WTC11 (cell line): ENCODE data around the gene SEC22C. TPM values are rescaled to one million over a fixed set of nuclear protein-coding genes. Genes with fewer than 3 reads are reported as not detected.

Source experiments
- ARID4B ChIP-seq: sonication (generic); formaldehyde crosslinking; IDR thresholded peaks from 2 replicates; pipeline ENCODE4 v1.8.0; 2023; ENCODE audit warnings: missing genetic modification reagents, mild to moderate bottlenecking, borderline replicate concordance
- ATF1 ChIP-seq: sonication (generic); formaldehyde crosslinking; IDR thresholded peaks from 2 replicates; pipeline ENCODE4 v1.8.1; 2023; ENCODE audit warnings: mild to moderate bottlenecking, moderate library complexity, missing genetic modification reagents
- ETV6 ChIP-seq: sonication (generic); formaldehyde crosslinking; IDR thresholded peaks from 2 replicates; pipeline ENCODE4 v1.8.1; 2022; ENCODE audit warnings: mild to moderate bottlenecking, missing genetic modification reagents
- FOXK1 ChIP-seq: sonication (generic); formaldehyde crosslinking; IDR thresholded peaks from 2 replicates; pipeline ENCODE4 v1.8.0; 2022; ENCODE audit warnings: mild to moderate bottlenecking, moderate library complexity, missing genetic modification reagents
- GABPB1 ChIP-seq: sonication (generic); formaldehyde crosslinking; IDR thresholded peaks from 2 replicates; pipeline ENCODE4 v1.8.1; 2023; ENCODE audit warnings: mild to moderate bottlenecking, missing genetic modification reagents
- IRF2 ChIP-seq: sonication (generic); formaldehyde crosslinking; IDR thresholded peaks from 2 replicates; pipeline ENCODE4 v1.8.0; 2022; ENCODE audit warnings: low read depth, missing genetic modification reagents, borderline replicate concordance
- MAX ChIP-seq: sonication (generic); formaldehyde crosslinking; IDR thresholded peaks from 2 replicates; pipeline ENCODE4 v1.8.0; 2022; ENCODE audit warnings: mild to moderate bottlenecking, missing genetic modification reagents
- MLX ChIP-seq: sonication (generic); formaldehyde crosslinking; IDR thresholded peaks from 2 replicates; pipeline ENCODE4 v1.8.1; 2023; ENCODE audit warnings: mild to moderate bottlenecking, missing genetic modification reagents, moderate library complexity
- NR3C1 ChIP-seq: sonication (generic); formaldehyde crosslinking; conservative IDR thresholded peaks from 2 replicates; pipeline ENCODE4 v1.8.1; 2023; ENCODE audit warnings: low read depth, mild to moderate bottlenecking, missing genetic modification reagents
- SMAD3 ChIP-seq: sonication (generic); formaldehyde crosslinking; IDR thresholded peaks from 2 replicates; pipeline ENCODE4 v1.8.0; 2022; ENCODE audit warnings: missing genetic modification reagents, mild to moderate bottlenecking, borderline replicate concordance
- SP1 ChIP-seq: sonication (generic); formaldehyde crosslinking; conservative IDR thresholded peaks from 2 replicates; pipeline ENCODE4 v1.8.1; 2022; ENCODE audit warnings: missing genetic modification reagents
- total RNA-seq: library from RNA; stranded (reverse); gene quantifications from 3 replicates; pipeline ENCODE4 v1.2.3, GENCODE V29; 2021
- TF ChIP-seq, protein P1 (sequence below): sonication (generic); formaldehyde crosslinking; IDR thresholded peaks from 2 replicates; pipeline ENCODE4 v1.8.0; 2022; ENCODE audit warnings: missing genetic modification reagents
- TF ChIP-seq, protein P2 (sequence below): fragments of 250-450 bp; sonication (Bioruptor Pico); IDR thresholded peaks from 2 replicates; pipeline ENCODE4 v1.9.0; 2021; ENCODE audit warnings: mild to moderate bottlenecking
- TF ChIP-seq, protein P3 (sequence below): sonication (generic); formaldehyde crosslinking; IDR thresholded peaks from 2 replicates; pipeline ENCODE4 v1.8.0; 2022; ENCODE audit warnings: mild to moderate bottlenecking, missing genetic modification reagents

Gene SEC22C
- total RNA-seq, 1 experiment from 2014 or later, result 37.0 TPM

GRCh38 chr3:42581709-42582473 is at the start of gene SEC22C (continued):
- 0 out of 2 replicates have a peak, but pooled peaks have one; percentile 52 for TF ChIP-seq ARID4B (CRISPR knock-in tag)
- TF ChIP-seq, protein P1, sequence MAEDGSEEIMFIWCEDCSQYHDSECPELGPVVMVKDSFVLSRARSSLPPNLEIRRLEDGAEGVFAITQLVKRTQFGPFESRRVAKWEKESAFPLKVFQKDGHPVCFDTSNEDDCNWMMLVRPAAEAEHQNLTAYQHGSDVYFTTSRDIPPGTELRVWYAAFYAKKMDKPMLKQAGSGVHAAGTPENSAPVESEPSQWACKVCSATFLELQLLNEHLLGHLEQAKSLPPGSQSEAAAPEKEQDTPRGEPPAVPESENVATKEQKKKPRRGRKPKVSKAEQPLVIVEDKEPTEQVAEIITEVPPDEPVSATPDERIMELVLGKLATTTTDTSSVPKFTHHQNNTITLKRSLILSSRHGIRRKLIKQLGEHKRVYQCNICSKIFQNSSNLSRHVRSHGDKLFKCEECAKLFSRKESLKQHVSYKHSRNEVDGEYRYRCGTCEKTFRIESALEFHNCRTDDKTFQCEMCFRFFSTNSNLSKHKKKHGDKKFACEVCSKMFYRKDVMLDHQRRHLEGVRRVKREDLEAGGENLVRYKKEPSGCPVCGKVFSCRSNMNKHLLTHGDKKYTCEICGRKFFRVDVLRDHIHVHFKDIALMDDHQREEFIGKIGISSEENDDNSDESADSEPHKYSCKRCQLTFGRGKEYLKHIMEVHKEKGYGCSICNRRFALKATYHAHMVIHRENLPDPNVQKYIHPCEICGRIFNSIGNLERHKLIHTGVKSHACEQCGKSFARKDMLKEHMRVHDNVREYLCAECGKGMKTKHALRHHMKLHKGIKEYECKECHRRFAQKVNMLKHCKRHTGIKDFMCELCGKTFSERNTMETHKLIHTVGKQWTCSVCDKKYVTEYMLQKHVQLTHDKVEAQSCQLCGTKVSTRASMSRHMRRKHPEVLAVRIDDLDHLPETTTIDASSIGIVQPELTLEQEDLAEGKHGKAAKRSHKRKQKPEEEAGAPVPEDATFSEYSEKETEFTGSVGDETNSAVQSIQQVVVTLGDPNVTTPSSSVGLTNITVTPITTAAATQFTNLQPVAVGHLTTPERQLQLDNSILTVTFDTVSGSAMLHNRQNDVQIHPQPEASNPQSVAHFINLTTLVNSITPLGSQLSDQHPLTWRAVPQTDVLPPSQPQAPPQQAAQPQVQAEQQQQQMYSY (CRISPR knock-in tag), result 0 out of 2 replicates have a peak, but pooled peaks have one; percentile 14
- TF ChIP-seq ATF1, result no peak
- 0 out of 2 replicates have a peak, but pooled peaks have one; percentile 30 for TF ChIP-seq SMAD3 (CRISPR knock-in tag)
- peak; percentile 63; the same call in 1 of the 2 replicates for TF ChIP-seq ETV6 (CRISPR knock-in tag)
- TF ChIP-seq FOXK1 (CRISPR knock-in tag), result peak; percentile 54
- no peak for TF ChIP-seq MLX (CRISPR knock-in tag)
- TF ChIP-seq, protein P2, sequence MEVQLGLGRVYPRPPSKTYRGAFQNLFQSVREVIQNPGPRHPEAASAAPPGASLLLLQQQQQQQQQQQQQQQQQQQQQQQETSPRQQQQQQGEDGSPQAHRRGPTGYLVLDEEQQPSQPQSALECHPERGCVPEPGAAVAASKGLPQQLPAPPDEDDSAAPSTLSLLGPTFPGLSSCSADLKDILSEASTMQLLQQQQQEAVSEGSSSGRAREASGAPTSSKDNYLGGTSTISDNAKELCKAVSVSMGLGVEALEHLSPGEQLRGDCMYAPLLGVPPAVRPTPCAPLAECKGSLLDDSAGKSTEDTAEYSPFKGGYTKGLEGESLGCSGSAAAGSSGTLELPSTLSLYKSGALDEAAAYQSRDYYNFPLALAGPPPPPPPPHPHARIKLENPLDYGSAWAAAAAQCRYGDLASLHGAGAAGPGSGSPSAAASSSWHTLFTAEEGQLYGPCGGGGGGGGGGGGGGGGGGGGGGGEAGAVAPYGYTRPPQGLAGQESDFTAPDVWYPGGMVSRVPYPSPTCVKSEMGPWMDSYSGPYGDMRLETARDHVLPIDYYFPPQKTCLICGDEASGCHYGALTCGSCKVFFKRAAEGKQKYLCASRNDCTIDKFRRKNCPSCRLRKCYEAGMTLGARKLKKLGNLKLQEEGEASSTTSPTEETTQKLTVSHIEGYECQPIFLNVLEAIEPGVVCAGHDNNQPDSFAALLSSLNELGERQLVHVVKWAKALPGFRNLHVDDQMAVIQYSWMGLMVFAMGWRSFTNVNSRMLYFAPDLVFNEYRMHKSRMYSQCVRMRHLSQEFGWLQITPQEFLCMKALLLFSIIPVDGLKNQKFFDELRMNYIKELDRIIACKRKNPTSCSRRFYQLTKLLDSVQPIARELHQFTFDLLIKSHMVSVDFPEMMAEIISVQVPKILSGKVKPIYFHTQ (CRISPR knock-in tag), result 0 out of 2 replicates have a peak, but pooled peaks have one; percentile 45
- peak; percentile 64 for TF ChIP-seq SP1 (CRISPR knock-in tag)
- TF ChIP-seq, protein P3, sequence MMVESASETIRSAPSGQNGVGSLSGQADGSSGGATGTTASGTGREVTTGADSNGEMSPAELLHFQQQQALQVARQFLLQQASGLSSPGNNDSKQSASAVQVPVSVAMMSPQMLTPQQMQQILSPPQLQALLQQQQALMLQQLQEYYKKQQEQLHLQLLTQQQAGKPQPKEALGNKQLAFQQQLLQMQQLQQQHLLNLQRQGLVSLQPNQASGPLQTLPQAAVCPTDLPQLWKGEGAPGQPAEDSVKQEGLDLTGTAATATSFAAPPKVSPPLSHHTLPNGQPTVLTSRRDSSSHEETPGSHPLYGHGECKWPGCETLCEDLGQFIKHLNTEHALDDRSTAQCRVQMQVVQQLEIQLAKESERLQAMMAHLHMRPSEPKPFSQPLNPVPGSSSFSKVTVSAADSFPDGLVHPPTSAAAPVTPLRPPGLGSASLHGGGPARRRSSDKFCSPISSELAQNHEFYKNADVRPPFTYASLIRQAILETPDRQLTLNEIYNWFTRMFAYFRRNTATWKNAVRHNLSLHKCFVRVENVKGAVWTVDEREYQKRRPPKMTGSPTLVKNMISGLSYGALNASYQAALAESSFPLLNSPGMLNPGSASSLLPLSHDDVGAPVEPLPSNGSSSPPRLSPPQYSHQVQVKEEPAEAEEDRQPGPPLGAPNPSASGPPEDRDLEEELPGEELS, result peak; percentile 30; the same call in 1 of the 2 replicates
- TF ChIP-seq MAX (CRISPR knock-in tag), result peak; percentile 80
- peak; percentile 50; the same call in 1 of the 2 replicates for TF ChIP-seq GABPB1 (CRISPR knock-in tag)
- TF ChIP-seq NR3C1, result no peak
- no peak for TF ChIP-seq IRF2 (CRISPR knock-in tag)
